ENCODE data around the gene LPO.

DNA sequence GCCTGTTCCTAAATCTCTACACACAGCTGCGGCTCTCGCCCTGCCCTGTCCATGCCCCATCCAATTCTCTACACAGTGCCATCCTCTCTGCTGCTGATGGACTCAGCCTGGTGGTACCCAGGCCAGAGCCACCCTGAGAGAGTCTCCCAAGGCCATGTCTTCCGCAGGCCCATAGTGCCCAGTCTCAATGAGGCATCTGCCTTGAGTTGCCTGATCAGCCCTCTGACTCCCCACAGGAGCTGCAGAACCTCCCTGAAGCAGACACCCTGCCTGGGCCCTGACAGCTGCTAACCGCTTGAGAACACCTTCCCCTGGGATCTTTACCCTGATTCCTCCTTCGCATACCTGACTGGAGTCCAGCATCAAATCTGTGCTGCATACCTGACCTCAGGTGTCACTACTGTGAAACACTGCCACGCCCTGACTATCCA lies 76.9 kb downstream of the LPO start:
- TF ChIP-seq, protein P1, sequence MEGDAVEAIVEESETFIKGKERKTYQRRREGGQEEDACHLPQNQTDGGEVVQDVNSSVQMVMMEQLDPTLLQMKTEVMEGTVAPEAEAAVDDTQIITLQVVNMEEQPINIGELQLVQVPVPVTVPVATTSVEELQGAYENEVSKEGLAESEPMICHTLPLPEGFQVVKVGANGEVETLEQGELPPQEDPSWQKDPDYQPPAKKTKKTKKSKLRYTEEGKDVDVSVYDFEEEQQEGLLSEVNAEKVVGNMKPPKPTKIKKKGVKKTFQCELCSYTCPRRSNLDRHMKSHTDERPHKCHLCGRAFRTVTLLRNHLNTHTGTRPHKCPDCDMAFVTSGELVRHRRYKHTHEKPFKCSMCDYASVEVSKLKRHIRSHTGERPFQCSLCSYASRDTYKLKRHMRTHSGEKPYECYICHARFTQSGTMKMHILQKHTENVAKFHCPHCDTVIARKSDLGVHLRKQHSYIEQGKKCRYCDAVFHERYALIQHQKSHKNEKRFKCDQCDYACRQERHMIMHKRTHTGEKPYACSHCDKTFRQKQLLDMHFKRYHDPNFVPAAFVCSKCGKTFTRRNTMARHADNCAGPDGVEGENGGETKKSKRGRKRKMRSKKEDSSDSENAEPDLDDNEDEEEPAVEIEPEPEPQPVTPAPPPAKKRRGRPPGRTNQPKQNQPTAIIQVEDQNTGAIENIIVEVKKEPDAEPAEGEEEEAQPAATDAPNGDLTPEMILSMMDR (IDR thresholded peaks at IDR 0.05; ENCODE audit: low read depth, low read length), result no peak
- TF ChIP-seq EZH2phosphoT487 (IDR thresholded peaks at IDR 0.05; ENCODE audit: low read depth), result no peak
